ENCODE data around the gene BRME1. TPM values are rescaled to one million over a fixed set of nuclear protein-coding genes. Genes with fewer than 3 reads are reported as not detected.

The BRME1 gene
- total RNA-seq, 1 experiment from 2014 or later = 6.7 TPM

GRCh38 chr19:13841962-13842290 is 64.0 kb downstream of the BRME1 start:
- no peak overlapping the region for H2BK5ac ChIP-seq (ENCODE audit: insufficient read length, low read length)
- no peak overlapping the region for H2AFZ ChIP-seq (ENCODE audit: low read length)
- H4K91ac ChIP-seq (ENCODE audit: insufficient read length, low read depth, low read length) = no peak overlapping the region
- H2AK5ac ChIP-seq (ENCODE audit: insufficient read length, low read length) = no peak overlapping the region
- H2BK120ac ChIP-seq (ENCODE audit: low read depth, low read length, poor library complexity, severe bottlenecking) = no peak overlapping the region
- H4K5ac ChIP-seq (ENCODE audit: insufficient read length, low read depth, low read length) = no peak overlapping the region
- H3K27ac ChIP-seq (ENCODE audit: insufficient read length, low read depth, low read length) = no peak overlapping the region
- H3K14ac ChIP-seq (ENCODE audit: insufficient read depth, low read length) = no peak overlapping the region
- no peak overlapping the region for H4K8ac ChIP-seq (replicated peaks; ENCODE audit: insufficient read length, low read depth, low read length)
- H3K23ac ChIP-seq (ENCODE audit: insufficient read length, low read depth, low read length) = no peak overlapping the region
- H3K79me1 ChIP-seq (ENCODE audit: insufficient read depth, low read depth, low read length, poor library complexity, severe bottlenecking) = no peaks in the 10 kb centered on the region
- H4K20me1 ChIP-seq (ENCODE audit: control insufficient read depth, insufficient read depth, insufficient read length) = no peaks in the 10 kb centered on the region
- peaks cover 2% of the 10 kb centered on the region; the same call in 1 of the 2 replicates for H3K4me1 ChIP-seq (ENCODE audit: insufficient read depth, low read length)
- H3K27me3 ChIP-seq (ENCODE audit: insufficient read depth, low read length) = no peaks in the 10 kb centered on the region
- no peaks in the 10 kb centered on the region; a peak in 2 of 7 replicates for H3K36me3 Mint-ChIP-seq (ENCODE audit: insufficient read depth in 1 of 3, low read depth in 3 of 3)
- H2BK12ac ChIP-seq (ENCODE audit: insufficient read length, low read depth, low read length) = no peak overlapping the region
- H3T11ph ChIP-seq (ENCODE audit: low read length) = no peak overlapping the region
- TF ChIP-seq CTCF (conservative IDR thresholded peaks at IDR 0.05) = no peak
- peaks cover 10% of the 10 kb centered on the region for H3K23me2 ChIP-seq (ENCODE audit: insufficient read length, low read depth, low read length, poor library complexity, severe bottlenecking)
- no peaks in the 10 kb centered on the region for H3K9me3 ChIP-seq (ENCODE audit: control insufficient read depth, low read depth, low read length)
- H3K27ac Mint-ChIP-seq = peak overlapping the region in 1 of 3 experiments; percentile 70; a peak in 1 of 7 replicates
- peak; percentile 32 for DNase-seq
- no peak overlapping the region for H3K4ac ChIP-seq (ENCODE audit: low read depth, low read length)
- H3K4me3 Mint-ChIP-seq = peak overlapping the region; percentile 74 to 90
- H3K56ac ChIP-seq (ENCODE audit: insufficient read length, low read depth, low read length) = no peak overlapping the region
- H3K4me1 Mint-ChIP-seq = peaks cover 28 to 49% of the 10 kb centered on the region in 2 experiments
- no CpG with 5 or more reads among the region's 11 CpGs for WGBS (ENCODE audit: extremely low coverage, insufficient read length, low lambda C conversion rate)
- no peaks in the 10 kb centered on the region; the same call in 1 of the 2 replicates for H3K79me2 ChIP-seq (ENCODE audit: insufficient read depth, low read length)
- no peak overlapping the region for H2BK15ac ChIP-seq (ENCODE audit: low read depth, low read length)
- H3K4me2 ChIP-seq (ENCODE audit: insufficient read depth, insufficient read length, low read length) = peak overlapping the region; percentile 51
- H2BK20ac ChIP-seq (ENCODE audit: low read depth, low read length, poor library complexity, severe bottlenecking) = no peak overlapping the region
- no peaks in the 10 kb centered on the region for H3K27me3 Mint-ChIP-seq (ENCODE audit: low read depth)
- H3K9me3 Mint-ChIP-seq = no peaks in the 10 kb centered on the region; a peak in 1 of 5 replicates
- H3K18ac ChIP-seq (ENCODE audit: insufficient read length, low read depth, low read length) = no peak overlapping the region
- no peak overlapping the region for H3K9ac ChIP-seq (ENCODE audit: extremely low read depth, insufficient read length, low read length)
